HG03108 (cell line): Measurements from ENCODE around the gene SLA2.
A peak's percentile ranks its signal among the peaks of the same experiment; 100 is the strongest.
"Not testable (repeated sequence)": the region's sequence is repeated elsewhere in the genome, so short reads cannot be mapped to it uniquely, and the experiment has no call there.

Source experiments
- ATAC-seq: cut with Tn5 transposase; IDR thresholded peaks from one replicate; pipeline ENCODE4 v1.9.1; 2021; ENCODE audit warnings: moderate library complexity; ENCODE audit not compliant: unreplicated experiment

Gene SLA2

GRCh38 chr20:36576081-36576445 lies 69.9 kb downstream of the SLA2 start:
- no peak for ATAC-seq

DNA sequence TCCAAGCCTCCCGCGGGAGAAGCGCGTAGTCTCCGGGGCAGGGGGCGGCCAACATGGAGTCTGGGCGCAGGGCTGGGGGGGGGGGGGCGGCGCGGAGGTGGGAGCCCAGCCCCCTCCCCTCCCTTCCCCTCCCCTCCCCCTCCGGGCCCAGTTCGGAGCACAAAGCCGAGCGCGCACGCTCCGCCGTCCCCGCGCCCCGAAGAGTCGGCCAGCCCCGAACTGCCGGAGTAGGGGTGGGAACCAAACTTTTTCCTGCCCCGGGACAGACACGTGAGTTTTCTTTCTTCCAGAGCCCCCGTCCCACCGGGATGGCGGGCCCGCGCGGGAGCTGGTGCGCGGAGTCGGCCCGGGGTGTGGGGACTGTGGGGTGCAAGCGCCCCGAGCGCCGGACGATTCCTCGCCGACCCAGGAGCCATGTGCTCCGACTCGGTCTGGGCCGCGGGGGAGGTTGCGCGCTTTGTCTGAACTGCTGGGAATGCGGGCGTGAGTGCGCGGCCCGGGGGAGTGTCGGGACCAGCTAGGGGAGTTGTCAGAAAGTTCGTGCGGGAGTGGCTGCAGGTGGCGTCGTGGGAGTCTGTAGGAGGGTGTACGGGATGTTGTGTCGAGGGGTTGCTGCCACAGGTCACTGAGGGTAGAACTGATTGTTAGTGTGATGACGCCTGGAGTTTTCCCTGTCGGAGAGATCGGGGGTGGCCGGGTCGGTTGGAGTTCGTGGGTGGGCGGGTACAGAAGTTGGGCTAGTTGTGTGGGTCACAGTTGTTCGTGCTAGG lies 71.4 kb downstream of the SLA2 start:
- ATAC-seq: no peak

DNA sequence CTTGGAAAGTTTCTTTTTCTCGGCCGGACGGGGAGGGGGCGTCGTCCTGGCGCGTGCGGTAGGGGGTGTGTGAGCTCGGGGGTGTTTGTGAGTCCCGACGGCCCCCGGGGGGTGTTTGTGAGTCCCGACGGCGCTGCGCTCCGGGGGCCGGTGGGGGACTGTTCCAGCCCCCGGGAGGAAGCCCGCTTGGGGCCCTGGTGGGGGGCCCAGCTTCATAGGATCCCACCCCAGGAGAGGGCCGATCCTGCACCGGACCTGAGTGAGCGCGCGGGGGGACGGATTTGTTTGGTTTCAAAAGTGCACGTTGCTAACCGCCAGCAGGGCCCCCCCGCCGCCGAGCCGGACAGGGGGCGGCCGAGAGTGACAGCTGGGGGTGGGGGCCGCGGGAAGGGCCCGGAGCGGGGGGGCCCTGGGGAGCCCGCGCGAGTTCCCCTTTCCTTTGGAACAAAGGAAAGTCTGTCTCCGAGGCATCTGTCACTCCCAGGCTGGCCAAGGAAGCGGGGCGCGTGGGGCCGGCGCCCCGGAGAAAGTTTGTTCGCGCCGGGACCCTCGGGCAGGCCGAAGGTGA lies 72.1 kb downstream of the SLA2 start:
- ATAC-seq: no peak

GRCh38 chr20:36573103-36573797 lies 72.7 kb downstream of the SLA2 start, which contains the start of gene TGIF2:
Gene TGIF2, plus strand, starts transcription at chr20:36573597. Its CDS starts 5,178 bp downstream, at chr20:36578775.
- ATAC-seq: peak; percentile 68

DNA sequence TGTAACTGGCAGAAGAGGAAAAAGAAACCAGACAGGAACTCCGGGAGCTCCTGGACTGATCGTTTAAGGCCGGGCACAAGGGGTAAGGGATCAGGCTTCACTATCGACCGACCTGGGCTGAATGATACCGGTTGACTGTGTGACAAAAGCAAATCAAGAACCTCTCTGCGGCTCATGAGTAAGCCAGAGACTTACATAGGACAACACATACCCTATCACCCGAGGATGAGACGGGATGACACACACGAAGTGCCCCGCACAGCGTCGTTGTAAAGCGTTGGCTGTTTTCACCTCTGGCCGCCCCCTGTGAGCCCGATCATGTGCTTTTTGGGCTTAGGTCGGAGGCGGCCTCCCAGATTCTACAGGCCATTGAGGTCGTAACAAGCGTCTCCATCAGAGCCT lies 73.3 kb downstream of the SLA2 start:
- ATAC-seq: peak; percentile 6

DNA sequence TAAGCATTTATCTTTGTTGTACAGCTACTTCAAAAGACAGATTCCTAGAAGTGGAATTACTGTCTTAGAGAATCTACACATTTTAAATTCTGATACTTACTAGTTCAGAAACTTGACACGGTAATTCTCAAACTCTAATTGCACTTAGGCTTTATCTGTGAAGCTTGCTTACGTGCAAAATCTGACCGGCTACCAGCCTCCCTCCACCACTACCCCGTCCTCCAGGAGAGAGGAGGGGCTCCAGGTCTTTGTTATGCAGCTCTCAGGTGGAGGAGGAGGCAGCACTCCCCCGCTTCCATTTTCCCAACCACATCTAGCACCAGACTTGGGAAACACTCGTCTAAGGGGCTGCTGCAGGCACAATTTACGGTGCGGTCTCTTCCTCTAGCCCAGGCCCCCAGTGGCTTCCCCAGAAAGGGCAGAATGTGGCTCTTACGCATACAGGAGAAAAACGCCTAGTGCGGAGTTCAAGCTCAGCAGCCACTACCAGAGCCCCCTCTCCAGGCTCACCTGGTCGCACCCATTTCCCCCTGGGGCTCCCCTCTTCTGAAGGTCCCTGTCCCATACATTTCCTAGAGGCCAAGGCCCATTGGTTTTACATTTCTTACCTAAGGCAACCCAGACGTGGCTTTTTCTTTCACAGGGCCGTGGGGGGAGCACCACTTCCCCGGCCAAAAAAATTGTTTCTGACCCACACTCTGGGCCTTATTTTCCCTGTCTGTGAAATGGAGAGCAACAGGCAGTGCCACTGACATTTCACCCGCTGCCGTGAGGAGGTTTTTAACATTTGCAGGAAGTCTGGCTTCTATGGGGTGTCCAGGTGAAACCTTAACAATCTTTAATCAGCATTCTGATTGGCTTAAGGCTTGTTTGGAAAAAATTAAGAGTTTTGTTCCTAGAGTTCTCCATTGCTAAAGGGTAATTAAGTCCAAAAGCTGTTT lies 74.2 kb downstream of the SLA2 start:
- ATAC-seq: no peak

DNA sequence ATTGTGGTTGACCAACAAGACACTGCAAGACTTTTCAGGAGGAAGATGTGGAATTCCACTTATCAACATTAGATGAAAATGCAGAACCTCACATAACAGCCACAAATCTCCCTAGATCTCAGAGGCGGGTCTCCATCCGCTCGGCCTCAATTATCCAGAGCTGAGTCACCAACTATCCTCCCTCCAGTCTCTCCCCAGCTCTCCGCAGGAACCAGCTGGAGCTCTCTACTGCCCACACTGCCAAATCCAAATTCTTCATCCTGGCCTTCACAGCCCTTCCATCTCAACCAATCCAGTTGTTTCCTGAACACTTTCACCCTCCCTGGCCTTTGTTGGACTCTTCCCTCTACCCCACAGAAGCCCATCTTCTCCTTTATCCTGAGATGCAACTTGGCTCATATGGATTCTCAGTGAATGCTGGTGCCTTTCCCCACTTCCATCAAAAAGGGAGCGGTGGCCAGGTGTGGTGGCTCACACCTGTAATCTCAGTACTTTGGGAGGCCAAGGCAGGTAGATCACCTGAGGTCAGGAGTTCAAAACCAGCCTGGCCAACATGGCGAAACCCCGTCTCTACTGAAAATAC lies 76.1 kb downstream of the SLA2 start:
- no peak for ATAC-seq

DNA sequence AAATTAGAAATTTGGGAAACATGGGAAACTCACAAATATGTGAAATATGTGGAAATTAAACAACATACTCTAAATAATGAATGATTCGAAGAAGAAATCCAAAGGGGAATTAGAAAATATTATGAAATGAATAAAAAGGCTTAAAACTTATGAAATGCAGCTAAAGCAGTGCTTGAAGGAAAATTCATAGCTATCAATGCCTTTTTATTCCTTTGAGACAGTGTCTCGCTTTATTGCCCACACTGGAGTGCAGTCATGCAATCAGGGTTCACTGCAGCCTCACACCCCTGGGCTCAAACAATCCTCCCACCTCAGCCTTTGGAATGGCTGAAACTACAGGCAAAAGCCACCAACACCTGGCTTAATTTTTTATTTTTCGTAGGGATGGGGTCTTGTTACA lies 80.5 kb downstream of the SLA2 start:
- no peak for ATAC-seq

GRCh38 chr20:36564726-36565121 lies 81.3 kb downstream of the SLA2 start:
- not testable (repeated sequence) for ATAC-seq

- ATAC-seq: not testable (repeated sequence)
Observed at GRCh38 chr20:36564078-36564725, 81.8 kb downstream of the SLA2 start.

GRCh38 chr20:36563374-36563773 lies 82.6 kb downstream of the SLA2 start:
- ATAC-seq: no peak

- no peak for ATAC-seq
Observed at GRCh38 chr20:36562724-36563123, 83.3 kb downstream of the SLA2 start.
